ENCODE measurements around the gene EPX. TPM values are rescaled to one million over a fixed set of nuclear protein-coding genes. Genes with fewer than 3 reads are reported as not detected.

The EPX gene
- total and polyA plus RNA-seq, 2 of the 4 experiments (the other 2 are of a cell fraction) = not detected

DNA sequence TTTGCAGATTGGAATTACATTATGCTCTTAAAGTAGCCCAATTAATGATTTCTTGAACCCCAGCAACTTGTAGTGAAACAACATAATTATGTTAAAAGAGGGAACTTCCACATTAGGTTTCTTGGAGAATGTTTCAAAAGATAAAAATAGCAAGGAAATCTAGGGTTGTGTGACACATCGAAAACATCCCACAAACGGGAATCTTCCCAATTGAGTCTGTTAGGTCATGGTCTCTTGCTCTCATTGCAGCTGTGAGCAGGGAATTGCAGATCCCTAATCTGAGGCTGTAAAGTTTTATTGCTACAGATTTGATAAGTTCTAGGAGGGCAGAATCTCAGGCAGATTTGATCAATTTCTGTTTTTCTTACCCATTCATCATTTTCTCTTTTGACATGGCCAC is 39.1 kb downstream of the EPX start:
- H3K9ac ChIP-seq (ENCODE audit: low read depth, low read length) = no peak overlapping the region
- H2AK5ac ChIP-seq (ENCODE audit: low read depth, low read length) = no peak overlapping the region
- no TSS peak for BruUV-seq (replicated peaks)
- peaks cover 11% of the 10 kb centered on the region for H3K27me3 ChIP-seq (ENCODE audit: control insufficient read depth, insufficient read depth, low read length)
- DNase-seq (peak; percentile 64), ATAC-seq (ENCODE audit: low read depth) (no peak)
- H2BK15ac ChIP-seq (ENCODE audit: low read depth, low read length) = no peak overlapping the region
- ChIA-PET CTCF (interaction anchor here (1.2 kb wide), 1 partner anchor 18 kb away, joined by 4 read pairs; no protein-coding TSS in a partner anchor), POLR2A (ENCODE audit: unreplicated experiment) (no interaction called here)
- H2BK20ac ChIP-seq (ENCODE audit: low read depth, low read length) = no peak overlapping the region
- no peak overlapping the region for H4K8ac ChIP-seq (ENCODE audit: low read depth in 2 of 2, low read length in 2 of 2)
- no peak overlapping the region for H2BK5ac ChIP-seq (ENCODE audit: low read depth, low read length, poor library complexity, severe bottlenecking)
- no peaks in the 10 kb centered on the region for H3K4me1 ChIP-seq (ENCODE audit: control insufficient read depth, insufficient read depth, low read length)
- H2BK120ac ChIP-seq (ENCODE audit: low read depth, low read length) = no peak overlapping the region
- TF ChIP-seq, protein P1, sequence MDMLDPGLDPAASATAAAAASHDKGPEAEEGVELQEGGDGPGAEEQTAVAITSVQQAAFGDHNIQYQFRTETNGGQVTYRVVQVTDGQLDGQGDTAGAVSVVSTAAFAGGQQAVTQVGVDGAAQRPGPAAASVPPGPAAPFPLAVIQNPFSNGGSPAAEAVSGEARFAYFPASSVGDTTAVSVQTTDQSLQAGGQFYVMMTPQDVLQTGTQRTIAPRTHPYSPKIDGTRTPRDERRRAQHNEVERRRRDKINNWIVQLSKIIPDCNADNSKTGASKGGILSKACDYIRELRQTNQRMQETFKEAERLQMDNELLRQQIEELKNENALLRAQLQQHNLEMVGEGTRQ (IDR thresholded peaks at IDR 0.05; ENCODE audit: low read depth, low read length) = no peak
- TF ChIP-seq, protein P2, sequence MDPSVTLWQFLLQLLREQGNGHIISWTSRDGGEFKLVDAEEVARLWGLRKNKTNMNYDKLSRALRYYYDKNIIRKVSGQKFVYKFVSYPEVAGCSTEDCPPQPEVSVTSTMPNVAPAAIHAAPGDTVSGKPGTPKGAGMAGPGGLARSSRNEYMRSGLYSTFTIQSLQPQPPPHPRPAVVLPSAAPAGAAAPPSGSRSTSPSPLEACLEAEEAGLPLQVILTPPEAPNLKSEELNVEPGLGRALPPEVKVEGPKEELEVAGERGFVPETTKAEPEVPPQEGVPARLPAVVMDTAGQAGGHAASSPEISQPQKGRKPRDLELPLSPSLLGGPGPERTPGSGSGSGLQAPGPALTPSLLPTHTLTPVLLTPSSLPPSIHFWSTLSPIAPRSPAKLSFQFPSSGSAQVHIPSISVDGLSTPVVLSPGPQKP (IDR thresholded peaks at IDR 0.05; ENCODE audit: borderline replicate concordance, low read depth, low read length) = no peak
- TF ChIP-seq CHD1 (IDR thresholded peaks at IDR 0.05; ENCODE audit: low read depth, low read length) (no peak), MAZ (IDR thresholded peaks at IDR 0.05; ENCODE audit: borderline replicate concordance, low read depth, low read length) (no peak), CEBPB (IDR thresholded peaks at IDR 0.05; ENCODE audit: low read depth, low read length) (no peak), RFX5 (IDR thresholded peaks at IDR 0.05; ENCODE audit: low read depth, low read length) (no peak), NFE2L2 (IDR thresholded peaks at IDR 0.05; ENCODE audit: low read depth, low read length) (no peak), RCOR1 (IDR thresholded peaks at IDR 0.05; ENCODE audit: insufficient replicate concordance, low read length) (no peak)
- intact Hi-C loops (cut with micrococcal nuclease) = no loop called here
- no peaks in the 10 kb centered on the region for H3K36me3 ChIP-seq (ENCODE audit: control insufficient read depth, insufficient read depth, low read length)
- H3K56ac ChIP-seq (ENCODE audit: extremely low read depth, insufficient read depth, low read length) = no peak overlapping the region
- H3K27ac ChIP-seq (ENCODE audit: insufficient read depth, low read length) = no peak overlapping the region
- H4K91ac ChIP-seq (ENCODE audit: insufficient read depth, low read depth, low read length) = no peak overlapping the region
- no peak overlapping the region for H2AK9ac ChIP-seq (replicated peaks; ENCODE audit: low read depth, low read length, poor library complexity)
- no peak overlapping the region for H3K4me3 ChIP-seq (ENCODE audit: insufficient read depth, low read depth, low read length)
- no peaks in the 10 kb centered on the region for H3K9me1 ChIP-seq (ENCODE audit: insufficient read depth, low read length)
- no peak overlapping the region for H3K18ac ChIP-seq (ENCODE audit: low read depth, low read length)
- H3K14ac ChIP-seq (replicated peaks; ENCODE audit: low read depth, low read length) = no peak overlapping the region
- H3K4ac ChIP-seq (ENCODE audit: low read depth, low read length) = no peak overlapping the region
- no peak overlapping the region for H4K5ac ChIP-seq (ENCODE audit: low read depth, low read length)
- no peaks in the 10 kb centered on the region for H4K20me1 ChIP-seq (ENCODE audit: insufficient read depth, low read length)
- 80% methylated on average over 2 of the region's 2 CpGs; no CpG with 5 or more reads in 1 of the 2 experiments for WGBS, 2 experiments (ENCODE audit: extremely low coverage in 2 of 2, insufficient read length in 1 of 2)
- in situ Hi-C loops (cut with MboI; ENCODE audit: low sequenced_read_pairs) = no loop called here
- H3K9me3 ChIP-seq (ENCODE audit: control insufficient read depth, insufficient read depth, low read length) = no peaks in the 10 kb centered on the region
- no peak overlapping the region for H3K4me2 ChIP-seq (ENCODE audit: low read depth, low read length)
- no peak overlapping the region for H2AFZ ChIP-seq (replicated peaks; ENCODE audit: low read length, poor library complexity)
- no peaks in the 10 kb centered on the region for H3K79me1 ChIP-seq (ENCODE audit: low read depth in 1 of 2, low read length in 2 of 2)
- no peak overlapping the region for H3K23ac ChIP-seq (ENCODE audit: low read depth, low read length)
- dilution Hi-C loops (cut with HindIII; ENCODE audit: low sequenced_read_pairs, unreplicated experiment) = no loop called here
